H1 (cell line): ENCODE results near the gene RICTOR. TPM values are rescaled to one million over a fixed set of nuclear protein-coding genes. Genes with fewer than 3 reads are reported as not detected.

Experiments
- BCL11A ChIP-seq, 2 experiments: IDR thresholded peaks; one replicate each; pipeline ENCODE4 v1.6.1; 2011; ENCODE audit warnings: low read depth in 2 of 2, low read length in 2 of 2, mild to moderate bottlenecking in 2 of 2
- CHD2 ChIP-seq: IDR thresholded peaks from 2 replicates; pipeline ENCODE4 v1.6.1; 2012; ENCODE audit warnings: low read length, improper control_type of control experiment
- GABPA ChIP-seq: IDR thresholded peaks from 2 replicates; pipeline ENCODE4 v1.6.1; 2011; ENCODE audit warnings: mild to moderate bottlenecking, low read length, moderate library complexity, borderline replicate concordance; ENCODE audit not compliant: insufficient read depth
- polyA plus RNA-seq, 7 experiments: library from polyadenylated mRNA; depleted of rRNA in 3 of 7; stranded (reverse) in 5 of 7; unstranded in 2 of 7; fragments of >200 nt in 5 of 7; fragments of 200-250 nt in 2 of 7; gene quantifications; 1 replicate in 5 of 7; 2 replicates in 1 of 7; 4 replicates in 1 of 7; pipeline versions ENCODE4 v1.2.1 to v1.2.3, GENCODE V29; 2011 to 2013; ENCODE audit warnings: missing spikeins in 2 of 7, mixed read lengths in 2 of 7
- total RNA-seq: library from RNA; stranded (reverse); fragmentation: NEBNext Ultra II Directional; extraction: Animal tissue kit (Norgen Biotek cat#: 25700); gene quantifications from 2 replicates; pipeline ENCODE4 v1.2.1, GENCODE V29; 2021

RICTOR gene
- total and polyA plus RNA-seq, 2 of the 8 experiments (the other 6 are each of a cell fraction or from before 2014, with no cell fraction given) = 4.3 to 26.6 TPM

DNA sequence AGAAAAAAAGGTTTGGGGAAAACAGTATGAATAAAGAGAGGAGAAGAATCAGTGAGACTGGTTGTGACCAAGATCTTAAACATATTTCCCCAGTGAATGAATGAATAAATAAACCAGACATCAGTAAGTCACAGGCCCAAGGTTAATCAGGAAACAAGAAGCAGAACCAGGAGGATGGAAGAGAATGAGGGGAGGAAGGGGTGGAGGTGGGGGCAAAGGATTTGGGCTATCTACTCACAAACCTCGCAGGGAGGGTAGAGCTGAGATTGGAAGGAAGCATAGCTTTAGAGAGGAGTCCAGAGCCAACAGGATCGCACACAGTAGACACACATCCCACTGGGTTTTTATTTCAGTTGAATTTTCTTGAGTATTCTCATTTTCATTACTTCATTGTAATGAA, 47.7 kb upstream of the RICTOR start (continued):
- no peak for TF ChIP-seq CHD2
- TF ChIP-seq BCL11A (IDR thresholded peaks at IDR 0.05; ENCODE audit: low read depth in 2 of 2, low read length in 2 of 2) = no peak
- no peak for TF ChIP-seq GABPA
